Bronchus fibroblast of lung (primary cell): ENCODE results near the gene OOSP4A. TPM values are rescaled to one million over a fixed set of nuclear protein-coding genes. Genes with fewer than 3 reads are reported as not detected.

Source experiments
- total RNA-seq: library from RNA; depleted of rRNA; stranded (reverse); fragments of >200 nt; gene quantifications from 2 replicates; pipeline ENCODE4 v1.2.3, GENCODE V29; 2015

OOSP4A gene
- total RNA-seq, result not detected in 2 replicates

GRCh38 chr11:59963733-59964132 is at the start of gene OOSP4A:
TSS of gene OOSP4A (plus strand) at chr11:59964033. CDS start at chr11:59964033, 0 bp downstream.

DNA sequence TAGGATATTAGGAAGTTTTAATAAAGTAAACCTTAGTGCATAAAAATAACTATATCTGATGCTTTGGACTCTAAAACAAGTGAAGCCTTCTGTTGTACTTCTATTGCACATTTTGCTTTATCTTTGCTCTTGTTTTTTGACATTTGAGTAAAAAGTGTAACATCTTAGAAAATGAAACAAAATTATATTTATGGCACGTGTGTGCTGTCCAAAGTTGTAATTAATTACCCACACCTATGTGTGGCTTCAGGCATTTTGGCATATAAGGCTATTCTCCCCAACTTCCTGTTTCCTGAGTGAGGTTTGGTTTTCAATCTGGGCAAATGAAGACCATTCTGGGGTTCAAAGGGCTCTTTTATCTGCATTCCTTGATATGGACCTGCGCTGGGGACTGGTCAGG is 25.7 kb upstream of the OOSP4A start, which contains the start of gene OOSP1:
TSS of gene OOSP1 (plus strand) at position 301 of the 400 bp plus-strand sequence. CDS start at position 324, 23 bp downstream.

DNA sequence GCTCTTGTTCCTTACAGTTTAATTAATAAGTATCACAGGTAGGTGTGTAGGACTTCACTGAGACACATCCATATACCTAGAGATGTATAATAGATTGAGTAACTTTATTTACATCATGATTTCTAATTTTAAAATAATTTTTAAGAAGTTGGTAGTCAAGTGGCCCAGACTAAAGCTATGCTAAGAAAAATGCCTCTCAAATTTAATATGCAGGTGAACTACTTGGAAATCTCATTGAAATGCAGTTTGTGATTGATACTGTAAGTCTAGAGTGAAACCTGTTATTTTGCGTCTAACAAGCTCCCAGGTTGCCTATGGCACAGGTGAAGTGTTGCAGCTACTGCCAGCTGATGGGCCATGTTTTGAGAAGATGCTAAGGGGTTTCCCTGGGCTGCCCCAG is 53.0 kb downstream of the OOSP4A start, which contains the start of gene OOSP4B:
TSS of gene OOSP4B (plus strand) at position 301 of the 400 bp plus-strand sequence.

Other genes starting within 250 kb of the OOSP4A start
- 4.9 and 6.9 TPM in 2 replicates for gene STX3, start 208.7 kb upstream of the OOSP4A start, total RNA-seq
- 61.7 and 67.1 TPM in 2 replicates for gene MRPL16, start 153.3 kb upstream of the OOSP4A start, total RNA-seq
- gene CBLIF, start 118.5 kb upstream of the OOSP4A start, total RNA-seq, result not detected in 2 replicates
- not detected in 2 replicates for gene TCN1, start 97.5 kb upstream of the OOSP4A start, total RNA-seq
- gene OOSP3, start 85.3 kb upstream of the OOSP4A start, total RNA-seq, result not detected in 2 replicates
- not detected in 2 replicates for gene OOSP1, start 25.6 kb upstream of the OOSP4A start, total RNA-seq
- not detected in 2 replicates for gene OOSP4B, start 53.1 kb downstream of the OOSP4A start, total RNA-seq
- not detected in 2 replicates for gene OOSP2, start 76.4 kb downstream of the OOSP4A start, total RNA-seq
- not detected in 2 replicates for gene MS4A3, start 92.6 kb downstream of the OOSP4A start, total RNA-seq
- not detected in 2 replicates for gene MS4A2, start 124.6 kb downstream of the OOSP4A start, total RNA-seq
- gene MS4A6A, start 219.1 kb downstream of the OOSP4A start, total RNA-seq, result not detected in 2 replicates